IMR-90 (cell line): Measurements from ENCODE around the gene PELI1.

ENCODE experiments used
- BHLHE40 ChIP-seq: fragments of 150-350 bp; IDR thresholded peaks from 2 replicates; pipeline ENCODE4 v1.6.1; 2016; ENCODE audit warnings: mild to moderate bottlenecking, low read depth, low read length
- CTCF ChIP-seq: conservative IDR thresholded peaks from 2 replicates; pipeline ENCODE4 v1.5.1; 2012; ENCODE audit warnings: mild to moderate bottlenecking, low read depth, low read length, improper control_type of control experiment
- POLR2A ChIP-seq: IDR thresholded peaks from 2 replicates; pipeline ENCODE4 v1.6.1; 2012; ENCODE audit warnings: mild to moderate bottlenecking, low read depth, low read length
- SMC3 ChIP-seq: fragments of 150-350 bp; IDR thresholded peaks from 2 replicates; pipeline ENCODE4 v1.6.1; 2016; ENCODE audit warnings: low read depth, mild to moderate bottlenecking, antibody characterized with exemption, low read length, moderate library complexity
- TF ChIP-seq, protein P1 (sequence below): fragments of 150-350 bp; IDR thresholded peaks from 2 replicates; pipeline ENCODE4 v1.6.1; 2017; ENCODE audit warnings: mild to moderate bottlenecking, antibody characterized with exemption, low read length, low read depth

DNA sequence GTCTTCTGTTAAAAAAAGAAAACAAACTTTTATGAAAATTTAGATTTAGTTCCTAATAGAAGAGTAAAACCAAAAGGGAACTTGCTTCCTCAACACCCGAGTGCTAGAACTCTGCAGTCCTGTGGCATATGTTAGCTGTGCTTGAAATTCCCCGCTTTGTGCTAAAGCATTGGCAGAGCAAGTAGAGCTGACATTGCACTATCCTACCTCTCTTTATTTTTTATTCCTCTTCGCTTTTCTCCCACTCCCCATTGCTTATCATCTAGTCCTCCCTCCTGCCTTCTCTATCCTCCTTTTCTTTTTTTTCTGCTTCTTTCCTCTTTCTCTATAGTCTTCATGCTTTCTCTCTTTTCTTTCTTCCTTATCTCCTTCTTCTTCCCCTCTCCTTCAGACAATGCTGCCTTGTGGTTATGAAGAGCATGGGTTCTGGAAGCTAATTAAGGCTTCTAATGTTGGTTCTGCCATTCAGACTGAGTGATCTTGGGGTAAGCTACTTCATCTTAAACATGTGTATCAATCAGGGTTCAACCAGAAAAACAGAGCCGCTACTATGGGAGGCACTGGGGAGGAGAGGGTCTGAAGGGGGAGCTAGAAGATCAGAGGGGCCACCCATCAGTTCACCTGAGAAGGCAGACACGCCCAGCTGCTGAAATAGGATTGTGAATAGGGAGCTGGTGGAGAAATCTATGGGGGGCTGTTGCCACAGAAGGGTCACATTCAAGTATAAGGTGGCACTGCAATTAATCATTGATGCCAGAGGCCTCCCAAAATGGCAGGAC, 31.4 kb upstream of the PELI1 start:
- TF ChIP-seq CTCF (no peak), POLR2A (no peak), BHLHE40 (no peak), SMC3 (no peak)
- TF ChIP-seq, protein P1, sequence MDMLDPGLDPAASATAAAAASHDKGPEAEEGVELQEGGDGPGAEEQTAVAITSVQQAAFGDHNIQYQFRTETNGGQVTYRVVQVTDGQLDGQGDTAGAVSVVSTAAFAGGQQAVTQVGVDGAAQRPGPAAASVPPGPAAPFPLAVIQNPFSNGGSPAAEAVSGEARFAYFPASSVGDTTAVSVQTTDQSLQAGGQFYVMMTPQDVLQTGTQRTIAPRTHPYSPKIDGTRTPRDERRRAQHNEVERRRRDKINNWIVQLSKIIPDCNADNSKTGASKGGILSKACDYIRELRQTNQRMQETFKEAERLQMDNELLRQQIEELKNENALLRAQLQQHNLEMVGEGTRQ = no peak
